SK-N-SH (cell line): ENCODE data around the gene KAT14. TPM values are rescaled to one million over a fixed set of nuclear protein-coding genes. Genes with fewer than 3 reads are reported as not detected.
A peak's percentile ranks its signal among the peaks of the same experiment; 100 is the strongest.

ENCODE experiments used
- CTCF ChIA-PET: fragments of 300-600, 350-600 bp; formaldehyde crosslinking; extraction: SDS; loops from one replicate; lab custom pipeline; 2021; lab: Yijun Ruan, JAX
- POLR2A ChIA-PET: fragments of 350-600 bp; sonication (Branson Sonifier 250); formaldehyde crosslinking; extraction: SDS; loops from one replicate; lab custom pipeline; 2020; ENCODE audit warnings: antibody characterized with exemption, inconsistent platforms; lab: Yijun Ruan, JAX
- DNase-seq: peaks from one replicate; pipeline ENCODE4 v3.0.0; 2012
- H2AFZ ChIP-seq: fragments of 200-600 bp; sonication (generic); 2 replicates; pipeline ENCODE4 v1.8.1; 2016; ENCODE audit warnings: antibody characterized with exemption, mild to moderate bottlenecking, low read depth
- H3F3A ChIP-seq: fragments of 200-600 bp; sonication (generic); replicated peaks from 2 replicates; pipeline ENCODE3; 2016; ENCODE audit warnings: antibody characterized with exemption, mild to moderate bottlenecking; ENCODE audit not compliant: insufficient read depth
- H3K27ac ChIP-seq, 2 experiments: fragments of 200-500 bp in 1 of 2; fragments of 200-600 bp in 1 of 2; sonication (Bioruptor generic) in 1 of 2; sonication (generic), shearing (Covaris generic) in 1 of 2; 2 replicates each; pipeline versions ENCODE4 v1.5.1 to v1.6.1; 2014 to 2016; ENCODE audit warnings: low read depth in 2 of 2, inconsistent platforms in 1 of 2, low read length in 1 of 2, mild to moderate bottlenecking in 1 of 2, mixed read lengths in 1 of 2
- H3K27me3 ChIP-seq: fragments of 200-600 bp; sonication (generic), shearing (Covaris generic); 2 replicates; pipeline ENCODE4 v1.6.1; 2016; ENCODE audit warnings: mixed run types; ENCODE audit not compliant: insufficient read depth
- H3K36me3 ChIP-seq, 2 experiments: fragments of 200-500 bp in 1 of 2; fragments of 200-600 bp in 1 of 2; sonication (Bioruptor generic) in 1 of 2; sonication (generic) in 1 of 2; replicated peaks in 1 of 2; 2 replicates each; pipeline versions ENCODE3 to v1.5.1; 2014 to 2016; ENCODE audit warnings: low read length in 1 of 2, mild to moderate bottlenecking in 1 of 2; ENCODE audit not compliant: insufficient read depth in 2 of 2, control insufficient read depth in 1 of 2
- H3K4me1 ChIP-seq, 2 experiments: fragments of 200-500 bp in 1 of 2; fragments of 200-600 bp in 1 of 2; sonication (Bioruptor generic) in 1 of 2; sonication (generic), shearing (Covaris generic) in 1 of 2; 2 replicates each; pipeline versions ENCODE4 v1.5.1 to v1.6.1; 2014 to 2016; ENCODE audit warnings: low read depth in 1 of 2, low read length in 1 of 2, mixed run types in 1 of 2; ENCODE audit not compliant: insufficient read depth in 2 of 2, control insufficient read depth in 1 of 2
- H3K4me2 ChIP-seq: fragments of 200-600 bp; sonication (generic), shearing (Covaris generic); 2 replicates; pipeline ENCODE4 v1.6.1; 2017; ENCODE audit warnings: mixed run types
- H3K4me3 ChIP-seq, 2 experiments: fragments of 200-500 bp in 1 of 2; fragments of 200-600 bp in 1 of 2; sonication (Bioruptor generic) in 1 of 2; sonication (generic), shearing (Covaris generic) in 1 of 2; 2 replicates each; pipeline versions ENCODE4 v1.5.1 to v1.8.1; 2014 to 2016; ENCODE audit warnings: low read depth in 2 of 2, inconsistent platforms in 1 of 2, low read length in 1 of 2, mild to moderate bottlenecking in 1 of 2, mixed read lengths in 1 of 2, moderate library complexity in 1 of 2
- H3K79me2 ChIP-seq: fragments of 200-600 bp; sonication (generic); 2 replicates; pipeline ENCODE4 v1.8.1; 2017; ENCODE audit warnings: mild to moderate bottlenecking; ENCODE audit not compliant: insufficient read depth
- H3K9ac ChIP-seq: fragments of 200-600 bp; sonication (generic); 2 replicates; pipeline ENCODE4 v1.6.1; 2017; ENCODE audit warnings: mixed run types
- H3K9me2 ChIP-seq: fragments of 200-600 bp; sonication (generic); 2 replicates; pipeline ENCODE4 v1.6.1; 2017; ENCODE audit warnings: mixed run types
- H3K9me3 ChIP-seq: fragments of 200-600 bp; sonication (generic); 2 replicates; pipeline ENCODE4 v1.6.1; 2017; ENCODE audit warnings: mixed run types, mild to moderate bottlenecking, moderate library complexity
- H4K20me1 ChIP-seq: fragments of 200-600 bp; sonication (generic); 2 replicates; pipeline ENCODE4 v1.6.1; 2017; ENCODE audit warnings: mild to moderate bottlenecking, mixed run types; ENCODE audit not compliant: insufficient read depth
- CHD2 ChIP-seq: fragments of 150-350 bp; IDR thresholded peaks from 2 replicates; pipeline ENCODE4 v1.6.1; 2018; ENCODE audit warnings: low read length; ENCODE audit not compliant: partially characterized antibody
- CTCF ChIP-seq: fragments of 200-600 bp; sonication (generic); IDR thresholded peaks from 2 replicates; pipeline ENCODE4 v1.6.1; 2017; ENCODE audit warnings: antibody characterized with exemption, mild to moderate bottlenecking, moderate library complexity
- ELF1 ChIP-seq: IDR thresholded peaks from 2 replicates; pipeline ENCODE4 v1.4.0; 2012
- FOSL2 ChIP-seq: IDR thresholded peaks from 2 replicates; pipeline ENCODE4 v1.4.0; 2012; ENCODE audit warnings: low read depth, mild to moderate bottlenecking, moderate library complexity, borderline replicate concordance
- FOXJ3 ChIP-seq: sonication (generic); formaldehyde crosslinking; IDR thresholded peaks from 2 replicates; pipeline ENCODE4 v1.5.1; 2020; ENCODE audit warnings: mild to moderate bottlenecking, missing genetic modification reagents
- FOXM1 ChIP-seq: IDR thresholded peaks from 2 replicates; pipeline ENCODE4 v1.4.0; 2012; ENCODE audit warnings: low read depth, mild to moderate bottlenecking
- GABPA ChIP-seq: IDR thresholded peaks from 2 replicates; pipeline ENCODE4 v1.4.0; 2012; ENCODE audit warnings: low read depth, mild to moderate bottlenecking
- JUND ChIP-seq: IDR thresholded peaks from 2 replicates; pipeline ENCODE4 v1.4.0; 2012
- MEF2A ChIP-seq: IDR thresholded peaks from 2 replicates; pipeline ENCODE4 v1.4.0; 2012; ENCODE audit warnings: low read depth, borderline replicate concordance
- NFIC ChIP-seq: IDR thresholded peaks from 2 replicates; pipeline ENCODE4 v1.4.0; 2012; ENCODE audit warnings: borderline replicate concordance
- NRF1 ChIP-seq: IDR thresholded peaks from 2 replicates; pipeline ENCODE4 v1.6.1; 2012; ENCODE audit warnings: low read depth, mild to moderate bottlenecking, low read length
- PBX3 ChIP-seq: IDR thresholded peaks from 2 replicates; pipeline ENCODE4; 2012
- RAD21 ChIP-seq: IDR thresholded peaks from 2 replicates; pipeline ENCODE4 v1.6.1; 2012; ENCODE audit warnings: mild to moderate bottlenecking, low read length
- RCOR1 ChIP-seq: fragments of 150-350 bp; IDR thresholded peaks from 2 replicates; pipeline ENCODE4 v1.6.1; 2017; ENCODE audit warnings: antibody characterized with exemption, low read length
- RXRA ChIP-seq: IDR thresholded peaks from 2 replicates; pipeline ENCODE4 v1.4.0; 2012; ENCODE audit warnings: low read depth, mild to moderate bottlenecking, borderline replicate concordance
- SMC3 ChIP-seq: IDR thresholded peaks from 2 replicates; pipeline ENCODE4 v1.6.1; 2012; ENCODE audit warnings: low read depth, low read length, improper control_type of control experiment
- TCF12 ChIP-seq: IDR thresholded peaks from 2 replicates; pipeline ENCODE4 v1.4.0; 2012
- TEAD4 ChIP-seq: IDR thresholded peaks from 2 replicates; pipeline ENCODE4 v1.4.0; 2012; ENCODE audit warnings: mild to moderate bottlenecking, borderline replicate concordance; ENCODE audit not compliant: insufficient read depth
- ZBTB33 ChIP-seq: IDR thresholded peaks from 2 replicates; pipeline ENCODE4 v1.4.0; 2012; ENCODE audit warnings: low read depth, borderline replicate concordance
- WGBS: methylation state at CpG from one replicate; pipeline ENCODE4 v1.1.6; 2017; ENCODE audit warnings: low lambda C conversion rate; 5-methylcytosine and 5-hydroxymethylcytosine counted together
- polyA plus RNA-seq, 3 experiments: library from polyadenylated mRNA; depleted of rRNA; stranded (reverse); fragments of >200 nt; gene quantifications; 2 replicates each; pipeline ENCODE4 v1.2.3, GENCODE V29; 2012

KAT14 gene
- polyA plus RNA-seq, 1 of the 3 experiments (the other 2 are of a cell fraction), result 7.3 TPM

DNA sequence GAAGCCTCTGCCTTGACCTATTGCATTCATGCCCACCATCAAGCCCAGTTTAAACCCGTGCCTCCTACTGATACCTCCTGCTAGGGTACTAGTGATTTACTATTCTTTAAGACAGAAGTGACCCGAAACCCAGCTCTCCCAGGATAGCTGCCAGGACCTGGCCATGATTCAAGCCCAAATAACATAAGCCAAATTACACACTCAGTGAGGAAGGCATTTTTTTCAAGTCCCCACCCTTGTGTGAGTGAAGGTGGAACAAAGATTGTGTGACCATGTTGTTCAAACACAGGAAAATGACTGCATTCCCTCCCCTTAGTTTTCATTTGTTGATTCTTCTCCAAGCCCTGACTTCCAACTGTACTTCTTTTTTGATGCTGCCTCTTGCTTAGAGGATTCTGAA, 3.7 kb upstream of the KAT14 start:
- CTCF ChIA-PET, result no interaction called here
- Histone ChIP-seq H3K9ac (no peak overlapping the region), H4K20me1 (no peaks in the 10 kb centered on the region), H3K79me2 (peaks cover 13% of the 10 kb centered on the region), H2AFZ (no peak overlapping the region), H3K27ac (no peak overlapping the region), H3F3A (no peaks in the 10 kb centered on the region), H3K4me1 (no peaks in the 10 kb centered on the region; a peak in 1 of 4 replicates), H3K27me3 (peaks cover 5% of the 10 kb centered on the region; the same call in 1 of the 2 replicates), H3K9me2 (no peaks in the 10 kb centered on the region), H3K4me3 (no peak overlapping the region), H3K4me2 (no peak overlapping the region), H3K36me3 (no peaks in the 10 kb centered on the region), H3K9me3 (no peaks in the 10 kb centered on the region)
- no peak for DNase-seq
- WGBS, result 40% methylated on average over 2 of the region's 2 CpGs
- no peak for TF ChIP-seq CHD2
- TF ChIP-seq RCOR1, result no peak
- no peak for TF ChIP-seq FOXM1
- no peak for TF ChIP-seq NRF1
- no peak for TF ChIP-seq JUND
- no peak for TF ChIP-seq SMC3
- POLR2A ChIA-PET, result no interaction called here

DNA sequence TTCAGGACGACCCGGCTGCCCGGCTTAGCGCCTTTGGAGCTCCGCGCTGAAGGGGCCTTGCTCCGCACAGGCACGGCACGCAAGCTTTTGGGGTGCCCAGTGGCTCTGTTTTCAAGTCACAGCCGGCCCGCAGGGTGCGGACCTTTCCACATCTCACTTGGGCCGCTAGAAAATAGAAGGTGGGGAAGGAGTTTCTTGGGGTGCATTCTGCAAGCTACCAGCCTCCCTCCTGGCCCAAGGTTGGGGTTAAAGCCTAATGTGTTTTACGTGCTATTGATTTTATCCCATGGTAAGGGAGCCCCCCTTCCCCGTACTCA, 561 bp downstream of the KAT14 start:
- POLR2A ChIA-PET, result interaction anchor here (1.0 to 2.0 kb wide), 4 partner anchors 86 to 369 kb away, joined by 3 to 5 read pairs (median 4); partner anchors contain the start of genes DZANK1, POLR3F, SEC23B and ZNF133

More for the DNA sequence above, 561 bp downstream of the KAT14 start:
- peak overlapping the region; percentile 100 for H2AFZ ChIP-seq
- TF ChIP-seq CHD2 (no peak), FOXM1 (no peak), RXRA (no peak), RAD21 (no peak), TEAD4 (no peak), NFIC (no peak), FOXJ3 (CRISPR knock-in tag) (no peak), SMC3 (no peak), TCF12 (no peak), PBX3 (no peak), CTCF (no peak), MEF2A (no peak), ZBTB33 (no peak), FOSL2 (no peak), GABPA (no peak), ELF1 (no peak)
- TF ChIP-seq, all 33 proteins: peak for 0
- DNase-seq, result no peak
- WGBS, result 0% methylated on average over 6 of the region's 15 CpGs
- H3K27ac ChIP-seq, result peak overlapping the region; percentile 73 to 93
- H3K9me2 ChIP-seq, result no peaks in the 10 kb centered on the region
- CTCF ChIA-PET, result interaction anchor here (0.6 kb wide), 1 partner anchor 63 kb away, joined by 3 read pairs; no protein-coding TSS in a partner anchor
- H3K9me3 ChIP-seq, result no peaks in the 10 kb centered on the region
- peaks cover 39% of the 10 kb centered on the region for H3K79me2 ChIP-seq
- no peaks in the 10 kb centered on the region for H3F3A ChIP-seq
- peak overlapping the region; percentile 99 for H3K4me2 ChIP-seq
- peaks cover 0 to 2% of the 10 kb centered on the region in 2 experiments; a peak in 1 of 4 replicates for H3K4me1 ChIP-seq
- H3K9ac ChIP-seq, result peak overlapping the region; percentile 90
- H3K4me3 ChIP-seq, result peak overlapping the region; percentile 89 to 97
- H4K20me1 ChIP-seq, result no peaks in the 10 kb centered on the region
- no peaks in the 10 kb centered on the region for H3K27me3 ChIP-seq
- peaks cover 12 to 13% of the 10 kb centered on the region in 2 experiments for H3K36me3 ChIP-seq
